Measurements from ENCODE around the gene SCGB1D1. TPM values are rescaled to one million over a fixed set of nuclear protein-coding genes. Genes with fewer than 3 reads are reported as not detected.
A peak's percentile ranks its signal among the peaks of the same experiment; 100 is the strongest.
"Not testable (repeated sequence)": the region's sequence is repeated elsewhere in the genome, so short reads cannot be mapped to it uniquely, and the experiment has no call there.

The SCGB1D1 gene
- total RNA-seq, 1 donor: not detected

- Histone ChIP-seq H3K36me3 (ENCODE audit: insufficient read depth, low read length) (no peaks in the 10 kb centered on the region), H3K4me3 (ENCODE audit: insufficient read depth, low read length) (no peak overlapping the region), H3K79me2 (ENCODE audit: insufficient read depth, low read length) (no peaks in the 10 kb centered on the region), H3K27ac (ENCODE audit: low read depth, low read length) (no peak overlapping the region), H4K20me1 (ENCODE audit: insufficient read depth, low read length) (no peaks in the 10 kb centered on the region), H3K27me3 (ENCODE audit: insufficient read depth, low read length) (peaks cover 11% of the 10 kb centered on the region), H3K4me1 (ENCODE audit: insufficient read depth, low read length) (no peaks in the 10 kb centered on the region), H2AFZ (ENCODE audit: low read length) (no peak overlapping the region), H3K9me3 (ENCODE audit: low read depth, low read length) (no peaks in the 10 kb centered on the region), H3K4me2 (ENCODE audit: insufficient read depth, low read length) (no peak overlapping the region)
- no peak for DNase-seq (ENCODE audit: insufficient read length, low spot score, missing footprints)
- no peak for TF ChIP-seq CTCF (IDR thresholded peaks at IDR 0.05; ENCODE audit: extremely low read depth, low read depth, low read length)
Measured at GRCh38 chr11:62204430-62204829, 14.4 kb downstream of the SCGB1D1 start.

GRCh38 chr11:62205441-62205840 is 15.4 kb downstream of the SCGB1D1 start:
- H3K79me2 ChIP-seq (ENCODE audit: insufficient read depth, low read length): no peaks in the 10 kb centered on the region
- TF ChIP-seq CTCF (IDR thresholded peaks at IDR 0.05; ENCODE audit: extremely low read depth, low read depth, low read length): no peak

GRCh38 chr11:62206276-62207066 is 16.5 kb downstream of the SCGB1D1 start:
- not testable (repeated sequence) for H2AFZ ChIP-seq (ENCODE audit: low read length); DNase-seq (ENCODE audit: insufficient read length, low spot score, missing footprints); H3K27ac ChIP-seq (ENCODE audit: low read depth, low read length); H3K79me2 ChIP-seq (ENCODE audit: insufficient read depth, low read length); H3K36me3 ChIP-seq (ENCODE audit: insufficient read depth, low read length); H3K27me3 ChIP-seq (ENCODE audit: insufficient read depth, low read length); H3K4me3 ChIP-seq (ENCODE audit: insufficient read depth, low read length); H4K20me1 ChIP-seq (ENCODE audit: insufficient read depth, low read length); H3K4me2 ChIP-seq (ENCODE audit: insufficient read depth, low read length); H3K4me1 ChIP-seq (ENCODE audit: insufficient read depth, low read length); H3K9me3 ChIP-seq (ENCODE audit: low read depth, low read length)

More at GRCh38 chr11:62205441-62205840, 15.4 kb downstream of the SCGB1D1 start:
- Histone ChIP-seq H3K4me3 (ENCODE audit: insufficient read depth, low read length) (no peak overlapping the region), H3K36me3 (ENCODE audit: insufficient read depth, low read length) (no peaks in the 10 kb centered on the region), H3K4me1 (ENCODE audit: insufficient read depth, low read length) (no peaks in the 10 kb centered on the region), H3K27me3 (ENCODE audit: insufficient read depth, low read length) (peaks cover 8% of the 10 kb centered on the region), H3K4me2 (ENCODE audit: insufficient read depth, low read length) (no peak overlapping the region), H3K9me3 (ENCODE audit: low read depth, low read length) (no peaks in the 10 kb centered on the region), H4K20me1 (ENCODE audit: insufficient read depth, low read length) (no peaks in the 10 kb centered on the region), H3K27ac (ENCODE audit: low read depth, low read length) (no peak overlapping the region), H2AFZ (ENCODE audit: low read length) (no peak overlapping the region)
- peak; percentile 18 for DNase-seq (ENCODE audit: insufficient read length, low spot score, missing footprints)

GRCh38 chr11:62208785-62209144 is 18.7 kb downstream of the SCGB1D1 start:
- DNase-seq (ENCODE audit: insufficient read length, low spot score, missing footprints): peak; percentile 19
- Histone ChIP-seq H3K4me3 (ENCODE audit: insufficient read depth, low read length) (no peak overlapping the region), H3K36me3 (ENCODE audit: insufficient read depth, low read length) (no peaks in the 10 kb centered on the region)

More at GRCh38 chr11:62208785-62209144, 18.7 kb downstream of the SCGB1D1 start:
- H3K4me2 ChIP-seq (ENCODE audit: insufficient read depth, low read length): no peak overlapping the region
- no peak overlapping the region for H3K27ac ChIP-seq (ENCODE audit: low read depth, low read length)
- H4K20me1 ChIP-seq (ENCODE audit: insufficient read depth, low read length): no peaks in the 10 kb centered on the region
- no peak overlapping the region for H2AFZ ChIP-seq (ENCODE audit: low read length)
- no peaks in the 10 kb centered on the region for H3K79me2 ChIP-seq (ENCODE audit: insufficient read depth, low read length)
- no peak for TF ChIP-seq CTCF (IDR thresholded peaks at IDR 0.05; ENCODE audit: extremely low read depth, low read depth, low read length)
- no peaks in the 10 kb centered on the region for H3K9me3 ChIP-seq (ENCODE audit: low read depth, low read length)
- H3K4me1 ChIP-seq (ENCODE audit: insufficient read depth, low read length): no peaks in the 10 kb centered on the region
- peaks cover 5% of the 10 kb centered on the region for H3K27me3 ChIP-seq (ENCODE audit: insufficient read depth, low read length)
